ENCODE results near the gene CNOT4.

The CNOT4 gene

GRCh38 chr7:135405969-135406368, 103.9 kb downstream of the CNOT4 start:
- DNase-seq: no peak
- Mint-ChIP-seq H3K27ac (no peak overlapping the region), H3K4me1 (no peaks in the 10 kb centered on the region), H3K27me3 (ENCODE audit: low read depth, poor library complexity) (peaks cover 6% of the 10 kb centered on the region), H3K36me3 (ENCODE audit: low read depth) (peaks cover 19% of the 10 kb centered on the region), H3K4me3 (no peak overlapping the region), H3K9me3 (no peaks in the 10 kb centered on the region)
- TF ChIP-seq, protein P1, sequence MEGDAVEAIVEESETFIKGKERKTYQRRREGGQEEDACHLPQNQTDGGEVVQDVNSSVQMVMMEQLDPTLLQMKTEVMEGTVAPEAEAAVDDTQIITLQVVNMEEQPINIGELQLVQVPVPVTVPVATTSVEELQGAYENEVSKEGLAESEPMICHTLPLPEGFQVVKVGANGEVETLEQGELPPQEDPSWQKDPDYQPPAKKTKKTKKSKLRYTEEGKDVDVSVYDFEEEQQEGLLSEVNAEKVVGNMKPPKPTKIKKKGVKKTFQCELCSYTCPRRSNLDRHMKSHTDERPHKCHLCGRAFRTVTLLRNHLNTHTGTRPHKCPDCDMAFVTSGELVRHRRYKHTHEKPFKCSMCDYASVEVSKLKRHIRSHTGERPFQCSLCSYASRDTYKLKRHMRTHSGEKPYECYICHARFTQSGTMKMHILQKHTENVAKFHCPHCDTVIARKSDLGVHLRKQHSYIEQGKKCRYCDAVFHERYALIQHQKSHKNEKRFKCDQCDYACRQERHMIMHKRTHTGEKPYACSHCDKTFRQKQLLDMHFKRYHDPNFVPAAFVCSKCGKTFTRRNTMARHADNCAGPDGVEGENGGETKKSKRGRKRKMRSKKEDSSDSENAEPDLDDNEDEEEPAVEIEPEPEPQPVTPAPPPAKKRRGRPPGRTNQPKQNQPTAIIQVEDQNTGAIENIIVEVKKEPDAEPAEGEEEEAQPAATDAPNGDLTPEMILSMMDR (IDR thresholded peaks at IDR 0.05): no peak

DNA sequence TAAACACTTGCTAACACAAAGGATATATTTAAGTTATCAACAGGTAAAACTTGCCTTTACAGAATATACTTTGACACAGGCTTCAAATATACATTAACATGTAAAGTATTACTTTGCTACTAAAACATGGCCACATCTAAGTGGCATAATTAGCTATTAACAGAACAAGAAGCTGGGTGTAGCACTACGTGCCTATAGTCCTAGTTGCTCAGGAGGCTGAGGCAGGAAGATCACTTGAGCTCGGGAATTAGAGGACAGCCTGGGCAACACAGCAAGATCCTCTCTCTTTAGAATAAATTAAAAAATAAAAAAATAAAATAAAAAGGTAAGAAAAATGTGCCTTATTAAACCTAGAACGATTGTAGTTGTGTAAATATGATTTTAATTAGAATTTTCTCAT, 106.6 kb downstream of the CNOT4 start:
- Mint-ChIP-seq H3K4me3 (no peak overlapping the region), H3K36me3 (ENCODE audit: low read depth) (peaks cover 14% of the 10 kb centered on the region), H3K27me3 (ENCODE audit: low read depth, poor library complexity) (peaks cover 6% of the 10 kb centered on the region), H3K9me3 (no peaks in the 10 kb centered on the region), H3K27ac (no peak overlapping the region), H3K4me1 (peaks cover 13% of the 10 kb centered on the region)
- DNase-seq: no peak
- TF ChIP-seq, protein P1 (IDR thresholded peaks at IDR 0.05): no peak

DNA sequence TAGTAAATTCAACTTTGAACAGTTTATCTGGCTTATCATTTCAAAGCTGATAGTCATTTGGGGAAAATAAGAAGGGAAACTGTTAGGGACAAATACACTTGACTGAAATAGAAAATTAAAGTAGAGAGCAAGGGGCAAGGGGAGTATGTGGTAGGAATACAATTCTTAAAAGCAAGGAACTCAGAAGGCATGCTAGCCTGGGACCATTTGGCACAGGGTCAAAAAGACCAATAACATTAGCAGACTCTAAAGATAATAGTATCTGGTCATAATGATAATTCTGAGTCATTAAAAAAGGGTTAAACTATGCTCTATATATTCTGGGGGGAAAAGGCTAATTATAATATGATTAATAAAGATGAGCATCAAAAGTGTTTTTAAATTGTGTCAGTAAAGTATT, 112.2 kb downstream of the CNOT4 start:
- no peaks in the 10 kb centered on the region for H3K9me3 Mint-ChIP-seq
- H3K27ac Mint-ChIP-seq: peak overlapping the region; percentile 12
- H3K4me3 Mint-ChIP-seq: no peak overlapping the region
- peaks cover 34% of the 10 kb centered on the region for H3K36me3 Mint-ChIP-seq (ENCODE audit: low read depth)
- no peak for DNase-seq
- H3K27me3 Mint-ChIP-seq (ENCODE audit: low read depth, poor library complexity): no peaks in the 10 kb centered on the region
- TF ChIP-seq, protein P1 (IDR thresholded peaks at IDR 0.05): no peak
- H3K4me1 Mint-ChIP-seq: peaks cover 22% of the 10 kb centered on the region

- Mint-ChIP-seq H3K4me1 (peaks cover 4% of the 10 kb centered on the region), H3K36me3 (ENCODE audit: low read depth) (peaks cover 35% of the 10 kb centered on the region), H3K4me3 (no peak overlapping the region), H3K27ac (no peak overlapping the region), H3K9me3 (no peaks in the 10 kb centered on the region), H3K27me3 (ENCODE audit: low read depth, poor library complexity) (no peaks in the 10 kb centered on the region)
- DNase-seq: no peak
- TF ChIP-seq, protein P1 (IDR thresholded peaks at IDR 0.05): no peak
Measured at GRCh38 chr7:135392701-135393100, 117.2 kb downstream of the CNOT4 start.

DNA sequence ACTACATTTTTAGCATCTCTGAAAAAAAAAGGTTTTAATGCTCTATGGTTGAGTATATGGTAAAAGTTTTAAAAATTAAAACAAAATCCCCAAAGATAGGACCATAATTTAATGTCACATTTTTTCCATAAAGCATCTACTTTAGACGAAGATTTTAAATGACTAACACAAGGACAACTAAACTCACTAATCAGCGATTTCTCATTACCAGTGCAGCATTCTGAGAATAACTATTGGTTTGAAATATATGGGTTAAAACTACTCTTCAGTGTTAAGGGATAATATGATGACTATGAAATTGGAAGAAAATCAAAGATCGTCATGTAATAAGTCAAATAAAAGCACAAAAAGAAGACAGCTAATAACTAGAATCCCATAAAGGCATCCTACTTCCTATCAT, 118.4 kb downstream of the CNOT4 start:
- DNase-seq: no peak
- peaks cover 32% of the 10 kb centered on the region for H3K36me3 Mint-ChIP-seq (ENCODE audit: low read depth)
- no peak overlapping the region for H3K27ac Mint-ChIP-seq
- no peaks in the 10 kb centered on the region for H3K27me3 Mint-ChIP-seq (ENCODE audit: low read depth, poor library complexity)
- no peaks in the 10 kb centered on the region for H3K9me3 Mint-ChIP-seq
- no peak overlapping the region for H3K4me3 Mint-ChIP-seq
- peaks cover 9% of the 10 kb centered on the region for H3K4me1 Mint-ChIP-seq
- TF ChIP-seq, protein P1 (IDR thresholded peaks at IDR 0.05): no peak

DNA sequence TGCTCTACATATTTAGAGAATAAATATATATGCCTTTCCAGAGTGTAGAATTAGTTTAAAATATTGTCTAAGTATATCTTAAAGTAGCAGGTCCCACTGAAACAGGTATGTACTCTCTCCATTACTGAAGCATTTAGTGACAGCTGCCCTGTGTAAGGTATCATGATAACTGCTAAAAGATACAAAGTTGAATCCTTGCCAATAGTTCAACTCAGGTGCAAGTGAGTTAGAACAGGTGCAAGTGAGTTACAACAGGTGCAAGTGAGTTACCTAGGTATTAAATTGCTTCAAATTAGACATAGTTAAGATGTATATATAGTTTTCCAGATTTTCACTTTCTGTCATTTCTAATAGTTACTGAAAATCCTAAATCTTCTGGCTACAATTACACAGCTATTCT, 119.1 kb downstream of the CNOT4 start:
- Mint-ChIP-seq H3K9me3 (no peaks in the 10 kb centered on the region), H3K36me3 (ENCODE audit: low read depth) (peaks cover 28% of the 10 kb centered on the region), H3K27ac (no peak overlapping the region), H3K4me3 (no peak overlapping the region), H3K4me1 (peaks cover 13% of the 10 kb centered on the region), H3K27me3 (ENCODE audit: low read depth, poor library complexity) (no peaks in the 10 kb centered on the region)
- DNase-seq: no peak
- TF ChIP-seq, protein P1 (IDR thresholded peaks at IDR 0.05): no peak
